ENCODE measurements around the gene GABBR2.

GRCh38 chr9:98719055-98719454 is 10.3 kb upstream of the GABBR2 start:
- TF ChIP-seq CTCF (IDR thresholded peaks at IDR 0.05) (no peak), POLR2A (IDR thresholded peaks at IDR 0.05) (no peak)

Measured in right lobe of liver (tissue), 4 donors.